ENCODE data around the gene RBM10.

GRCh38 chrX:47198026-47198686 lies 53.1 kb downstream of the RBM10 start:
- TF ChIP-seq POLR2A (IDR thresholded peaks at IDR 0.05): no peak
- TF ChIP-seq EP300 (IDR thresholded peaks at IDR 0.05): no peak

Measured in suprapubic skin (tissue), 2 donors.